ENCODE measurements around the gene P2RY2. TPM values are rescaled to one million over a fixed set of nuclear protein-coding genes. Genes with fewer than 3 reads are reported as not detected.

P2RY2 gene
- total RNA-seq, 1 donor from 2014 or later, result 3.4 TPM

- no peak for DNase-seq (ENCODE audit: low read depth)
Observed at GRCh38 chr11:73281796-73282660, 63.9 kb downstream of the P2RY2 start.

- no peak for DNase-seq (ENCODE audit: low read depth)
Observed at GRCh38 chr11:73283276-73284000, 65.4 kb downstream of the P2RY2 start.

GRCh38 chr11:73284106-73284505 lies 66.0 kb downstream of the P2RY2 start:
- no peak for DNase-seq (ENCODE audit: low read depth)

- DNase-seq (ENCODE audit: low read depth), result no peak
Observed at GRCh38 chr11:73285721-73286120, 67.6 kb downstream of the P2RY2 start.

Other genes with a start within 250 kb of the P2RY2 start
- 11.1 and 13.1 TPM in 2 replicates for gene FCHSD2, start 76.0 kb upstream of the P2RY2 start, total RNA-seq
- gene P2RY6, start 54.1 kb downstream of the P2RY2 start, total RNA-seq, result 0.67 and 1.1 TPM in 2 replicates
- 38.0 and 38.4 TPM in 2 replicates for gene ARHGEF17, start 90.0 kb downstream of the P2RY2 start, total RNA-seq
- gene RELT, start 158.1 kb downstream of the P2RY2 start, total RNA-seq, result 3.4 and 10.2 TPM in 2 replicates

Data from myocyte (in vitro differentiated cells).